22Rv1 (cell line): ENCODE data around the gene TMEM89.

Source experiments
- CTCF ChIP-seq: fragments of 450-650 bp; IDR thresholded peaks from 2 replicates; pipeline ENCODE4 v1.5.1; 2017; ENCODE audit warnings: mild to moderate bottlenecking
- ZFX ChIP-seq: fragments of 450-650 bp; IDR thresholded peaks from 2 replicates; pipeline ENCODE4 v1.6.1; 2017; ENCODE audit warnings: antibody characterized with exemption, borderline replicate concordance

- no peak for TF ChIP-seq CTCF
- TF ChIP-seq ZFX, result no peak
Observed at GRCh38 chr3:48593337-48593736, 28.2 kb downstream of the TMEM89 start.
